Central memory CD8-positive, alpha-beta T cell (primary cell): Measurements from ENCODE around the gene PDLIM4.
A peak's percentile ranks its signal among the peaks of the same experiment; 100 is the strongest.

Experiments used
- ATAC-seq: fragments of 150-1000 bp; cut with Tn5 transposase; replicated peaks from 2 replicates; pipeline ENCODE4 v1.10.0; 2022; ENCODE audit warnings: mild to moderate bottlenecking, moderate FRiP score, moderate number of reproducible peaks; ENCODE audit not compliant: poor library complexity, severe bottlenecking; ENCODE audit errors: extremely low read depth
- DNase-seq, 2 donors: peaks; one replicate each; pipeline ENCODE4 v3.0.0; 2021; ENCODE audit warnings: low spot score in 2 of 2
- H3K27ac Mint-ChIP-seq: one replicate; pipeline ENCODE4 v1.8.0; 2022; ENCODE audit warnings: low read depth, mild to moderate bottlenecking, moderate library complexity, mixed read lengths
- H3K27me3 Mint-ChIP-seq: one replicate; pipeline ENCODE4 v1.8.0; 2022; ENCODE audit warnings: mixed read lengths
- H3K36me3 Mint-ChIP-seq: one replicate; pipeline ENCODE4 v1.8.0; 2022; ENCODE audit warnings: mild to moderate bottlenecking, moderate library complexity, mixed read lengths; ENCODE audit not compliant: insufficient read depth
- H3K4me1 Mint-ChIP-seq: one replicate; pipeline ENCODE4 v1.8.0; 2022; ENCODE audit warnings: mixed read lengths
- H3K4me3 Mint-ChIP-seq: one replicate; pipeline ENCODE4 v1.8.0; 2022; ENCODE audit warnings: mild to moderate bottlenecking, moderate library complexity, mixed read lengths
- H3K9me3 Mint-ChIP-seq: one replicate; pipeline ENCODE4 v1.8.0; 2022; ENCODE audit warnings: mixed read lengths

The PDLIM4 gene

DNA sequence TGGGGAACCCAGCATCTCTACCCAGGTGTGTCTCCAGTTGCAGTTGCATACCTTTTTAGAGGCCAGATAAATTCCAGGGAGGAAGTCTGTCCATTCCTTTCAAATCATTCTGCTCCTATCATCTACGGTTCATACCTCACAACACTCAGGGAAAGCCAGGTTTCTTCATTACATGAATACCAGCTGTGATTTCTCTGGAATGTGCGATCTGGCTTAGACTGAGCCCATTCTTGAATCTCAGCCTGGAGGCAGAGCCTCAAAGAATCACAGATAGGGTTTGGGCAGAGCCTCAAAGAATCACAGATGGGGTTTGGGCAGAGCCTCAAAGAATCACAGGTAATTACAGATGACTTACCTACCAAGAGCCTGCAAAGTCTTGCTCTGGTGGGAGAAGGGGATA, 37.0 kb upstream of the PDLIM4 start:
- H3K9me3 Mint-ChIP-seq, result no peaks in the 10 kb centered on the region
- H3K4me3 Mint-ChIP-seq, result no peak overlapping the region
- H3K27ac Mint-ChIP-seq, result no peak overlapping the region
- DNase-seq, result no peak
- ATAC-seq, result no peak
- peaks cover 1% of the 10 kb centered on the region for H3K36me3 Mint-ChIP-seq
- no peaks in the 10 kb centered on the region for H3K27me3 Mint-ChIP-seq
- H3K4me1 Mint-ChIP-seq, result no peaks in the 10 kb centered on the region

DNA sequence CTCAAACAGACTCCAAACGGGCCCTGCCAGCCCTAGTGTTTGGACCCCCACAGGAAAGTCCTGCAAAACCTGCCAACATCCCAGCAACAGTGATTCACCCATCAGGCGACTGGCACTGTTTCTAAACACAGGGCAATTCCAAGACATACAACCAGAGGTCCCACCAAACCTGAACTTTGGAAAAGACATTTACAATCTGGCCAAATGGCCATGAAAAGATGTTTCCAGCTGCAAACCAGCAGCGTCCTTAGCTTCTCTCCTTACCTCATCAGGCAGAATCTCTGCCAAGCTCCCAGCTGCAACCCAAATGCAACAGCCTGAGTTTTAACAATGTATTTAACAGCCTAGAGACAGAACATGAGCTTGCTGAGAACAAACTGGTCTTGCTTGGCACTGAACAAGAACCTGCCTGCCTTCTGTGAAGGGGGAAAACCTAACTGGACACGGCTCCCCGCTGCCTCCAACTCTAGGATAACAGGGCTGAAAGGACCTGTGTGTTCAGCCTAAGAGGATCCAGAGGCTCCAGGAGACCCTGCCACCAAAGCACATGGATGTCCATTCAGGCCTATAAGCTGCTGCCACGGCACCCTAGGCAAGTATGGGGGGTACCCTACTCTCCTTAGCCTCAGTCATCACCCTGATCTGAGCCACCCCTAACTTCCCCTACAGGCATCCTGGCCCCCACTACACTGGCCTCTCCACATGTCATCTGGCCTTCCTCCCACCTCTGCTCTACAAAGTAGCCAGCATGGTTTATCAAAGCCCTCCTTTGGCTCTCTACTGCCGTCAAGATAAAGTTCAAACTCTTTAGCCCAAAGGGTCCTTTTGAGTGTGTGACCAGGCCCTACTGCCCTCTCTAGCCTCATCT, 35.5 kb upstream of the PDLIM4 start:
- H3K9me3 Mint-ChIP-seq, result no peaks in the 10 kb centered on the region
- H3K36me3 Mint-ChIP-seq, result peaks cover 1% of the 10 kb centered on the region
- DNase-seq (no peak), ATAC-seq (no peak)
- H3K4me1 Mint-ChIP-seq, result no peaks in the 10 kb centered on the region
- H3K4me3 Mint-ChIP-seq, result no peak overlapping the region
- H3K27ac Mint-ChIP-seq, result no peak overlapping the region
- H3K27me3 Mint-ChIP-seq, result no peaks in the 10 kb centered on the region

- no peak for DNase-seq
- ATAC-seq, result no peak
- Mint-ChIP-seq H3K36me3 (peaks cover 1% of the 10 kb centered on the region), H3K27me3 (no peaks in the 10 kb centered on the region), H3K4me3 (no peak overlapping the region), H3K27ac (no peak overlapping the region), H3K9me3 (no peaks in the 10 kb centered on the region), H3K4me1 (no peaks in the 10 kb centered on the region)
Observed at GRCh38 chr5:132222649-132223038, 34.9 kb upstream of the PDLIM4 start.

GRCh38 chr5:132223861-132224260, 33.6 kb upstream of the PDLIM4 start:
- no peak for ATAC-seq
- Mint-ChIP-seq H3K27me3 (peaks cover 4% of the 10 kb centered on the region), H3K9me3 (no peaks in the 10 kb centered on the region), H3K27ac (no peak overlapping the region), H3K4me1 (peaks cover under 1% of the 10 kb centered on the region), H3K36me3 (peaks cover 1% of the 10 kb centered on the region), H3K4me3 (no peak overlapping the region)
- no peak for DNase-seq

DNA sequence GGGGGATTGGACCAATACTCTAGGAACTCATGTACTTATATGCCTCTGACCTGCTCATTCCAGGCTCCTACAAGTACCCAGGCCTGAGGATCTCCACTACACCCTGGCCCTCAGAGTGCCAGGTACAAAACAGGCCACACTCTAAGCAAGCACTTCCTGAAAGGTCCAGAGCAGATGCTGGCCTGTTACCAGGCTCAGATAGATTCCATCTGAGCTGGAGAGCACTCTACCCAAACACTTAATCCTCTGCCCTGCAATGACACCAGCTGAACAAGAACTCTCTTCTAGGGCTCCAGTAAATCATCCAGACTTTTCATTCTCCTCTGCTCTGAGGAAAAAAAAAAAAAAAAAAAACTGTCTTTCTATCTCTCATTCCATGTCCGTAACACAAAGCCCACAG, 32.8 kb upstream of the PDLIM4 start:
- Mint-ChIP-seq H3K27me3 (peaks cover 13% of the 10 kb centered on the region), H3K9me3 (no peaks in the 10 kb centered on the region), H3K4me3 (no peak overlapping the region), H3K4me1 (peaks cover 7% of the 10 kb centered on the region), H3K36me3 (peaks cover 3% of the 10 kb centered on the region), H3K27ac (no peak overlapping the region)
- ATAC-seq (no peak), DNase-seq (no peak)

GRCh38 chr5:132225165-132226032, 32.1 kb upstream of the PDLIM4 start:
- H3K27me3 Mint-ChIP-seq, result peaks cover 18% of the 10 kb centered on the region
- H3K4me1 Mint-ChIP-seq, result peaks cover 7% of the 10 kb centered on the region
- no peaks in the 10 kb centered on the region for H3K9me3 Mint-ChIP-seq
- peaks cover 3% of the 10 kb centered on the region for H3K36me3 Mint-ChIP-seq
- DNase-seq, result no peak
- no peak overlapping the region for H3K4me3 Mint-ChIP-seq
- H3K27ac Mint-ChIP-seq, result no peak overlapping the region
- ATAC-seq, result no peak

- Mint-ChIP-seq H3K4me1 (peaks cover 7% of the 10 kb centered on the region), H3K36me3 (peaks cover 3% of the 10 kb centered on the region), H3K4me3 (peak overlapping the region; percentile 19), H3K27ac (no peak overlapping the region), H3K9me3 (no peaks in the 10 kb centered on the region), H3K27me3 (peaks cover 18% of the 10 kb centered on the region)
- ATAC-seq (no peak), DNase-seq (no peak)
Observed at GRCh38 chr5:132226516-132227234, 30.8 kb upstream of the PDLIM4 start.

GRCh38 chr5:132227235-132227484, 30.3 kb upstream of the PDLIM4 start:
- no peak for DNase-seq
- H3K36me3 Mint-ChIP-seq, result peaks cover 3% of the 10 kb centered on the region
- peaks cover 7% of the 10 kb centered on the region for H3K4me1 Mint-ChIP-seq
- H3K27ac Mint-ChIP-seq, result no peak overlapping the region
- H3K4me3 Mint-ChIP-seq, result peak overlapping the region; percentile 19
- peak; percentile 17 for ATAC-seq
- H3K27me3 Mint-ChIP-seq, result peaks cover 20% of the 10 kb centered on the region
- no peaks in the 10 kb centered on the region for H3K9me3 Mint-ChIP-seq

DNA sequence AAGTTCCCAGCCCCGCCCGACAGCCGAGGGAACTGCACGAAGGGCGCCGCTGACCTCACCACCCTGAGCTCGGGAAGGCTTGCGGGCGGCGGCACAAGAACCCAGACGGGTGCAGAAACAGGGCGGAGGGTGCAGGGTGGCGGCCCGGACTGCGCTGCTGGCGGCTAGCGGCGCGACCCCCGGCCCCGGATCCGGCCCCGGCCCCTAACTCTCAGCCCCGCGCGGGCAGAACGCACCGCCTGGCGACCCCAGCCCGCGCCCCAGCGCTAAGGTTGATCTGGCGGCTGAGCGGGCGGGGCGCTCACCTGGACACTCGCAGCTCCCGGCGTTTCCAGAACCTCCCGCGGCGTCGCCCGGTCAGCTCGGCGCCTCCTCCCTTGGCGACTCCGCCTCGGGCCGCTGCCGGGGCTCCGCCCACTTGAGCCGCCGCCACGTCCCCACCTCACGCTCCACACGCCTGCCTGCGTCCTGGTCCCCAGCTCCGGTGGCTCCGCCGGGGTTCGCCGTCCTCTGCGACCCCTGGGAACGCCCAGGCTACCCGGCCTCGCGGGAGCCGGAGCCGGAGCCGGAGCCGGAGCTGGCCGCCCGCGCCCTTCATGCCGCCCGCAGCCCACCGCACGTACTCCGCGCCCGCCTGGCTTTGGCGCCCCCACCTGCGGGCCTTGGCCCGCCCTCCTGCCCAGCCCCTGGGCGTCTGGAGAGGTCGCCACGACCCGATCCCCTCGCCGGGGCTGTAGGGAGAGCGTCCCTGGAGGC, 29.8 kb upstream of the PDLIM4 start, which contains the start of gene P4HA2:
Gene P4HA2 (minus strand): TSS at position 369 of the 756 bp plus-strand sequence. CDS start 9,227 bp downstream, outside the sequence.
- peak within 1 kb of the TSS; percentile 44 for H3K4me3 Mint-ChIP-seq
- ATAC-seq (peak; percentile 28), DNase-seq (no peak)
- peaks cover 25% of the 10 kb centered on the region for H3K27me3 Mint-ChIP-seq
- peaks cover 3% of the 10 kb centered on the region for H3K36me3 Mint-ChIP-seq
- H3K27ac Mint-ChIP-seq, result no peak within 1 kb of the TSS
- no peaks in the 10 kb centered on the region for H3K9me3 Mint-ChIP-seq
- H3K4me1 Mint-ChIP-seq, result peaks cover 7% of the 10 kb centered on the region

- Mint-ChIP-seq H3K27ac (no peak overlapping the region), H3K4me3 (peak overlapping the region; percentile 44), H3K36me3 (peaks cover 2% of the 10 kb centered on the region), H3K9me3 (no peaks in the 10 kb centered on the region), H3K4me1 (peaks cover 7% of the 10 kb centered on the region), H3K27me3 (peaks cover 30% of the 10 kb centered on the region)
- DNase-seq (no peak), ATAC-seq (no peak)
Observed at GRCh38 chr5:132228241-132229035, 29.1 kb upstream of the PDLIM4 start.

GRCh38 chr5:132229236-132229635, 28.3 kb upstream of the PDLIM4 start:
- Mint-ChIP-seq H3K4me1 (peaks cover 7% of the 10 kb centered on the region), H3K9me3 (no peaks in the 10 kb centered on the region), H3K36me3 (peaks cover 2% of the 10 kb centered on the region), H3K27me3 (peaks cover 30% of the 10 kb centered on the region), H3K4me3 (peak overlapping the region; percentile 44), H3K27ac (no peak overlapping the region)
- DNase-seq (no peak), ATAC-seq (no peak)
